NCI-H748 (cell line): ENCODE data around the gene FNIP2.

ENCODE experiments used
- DNase-seq: peaks from one replicate; lab custom pipeline; 2025; ENCODE audit not compliant: unreplicated experiment; lab: John Stamatoyannopoulos, UW

Gene FNIP2

GRCh38 chr4:158760866-158761265 lies 8.0 kb upstream of the FNIP2 start:
- no peak for DNase-seq

GRCh38 chr4:158762553-158762952 lies 6.3 kb upstream of the FNIP2 start:
- no peak for DNase-seq

- DNase-seq: no peak
Measured at GRCh38 chr4:158763462-158763861, 5.4 kb upstream of the FNIP2 start.

- DNase-seq: no peak
Measured at GRCh38 chr4:158766434-158767044, 2.3 kb upstream of the FNIP2 start.

- no peak for DNase-seq
Measured at GRCh38 chr4:158767451-158767850, 1.4 kb upstream of the FNIP2 start.

- DNase-seq: peak; percentile 41
Measured at GRCh38 chr4:158769175-158769921, 522 bp downstream of the FNIP2 start.

GRCh38 chr4:158770671-158771070 lies 1.8 kb downstream of the FNIP2 start:
- no peak for DNase-seq

- no peak for DNase-seq
Measured at GRCh38 chr4:158771776-158772175, 3.0 kb downstream of the FNIP2 start.

GRCh38 chr4:158775091-158775651 lies 6.3 kb downstream of the FNIP2 start:
- DNase-seq: no peak

GRCh38 chr4:158776106-158776505 lies 7.3 kb downstream of the FNIP2 start:
- no peak for DNase-seq

GRCh38 chr4:158777423-158778155 lies 8.8 kb downstream of the FNIP2 start:
- DNase-seq: peak; percentile 6

- DNase-seq: no peak
Measured at GRCh38 chr4:158778156-158778711, 9.4 kb downstream of the FNIP2 start.

- no peak for DNase-seq
Measured at GRCh38 chr4:158778712-158779111, 9.9 kb downstream of the FNIP2 start.

- DNase-seq: no peak
Measured at GRCh38 chr4:158781963-158782362, 13.1 kb downstream of the FNIP2 start.

- no peak for DNase-seq
Measured at GRCh38 chr4:158782551-158783360, 13.9 kb downstream of the FNIP2 start.

- DNase-seq: no peak
Measured at GRCh38 chr4:158783785-158784184, 15.0 kb downstream of the FNIP2 start.

GRCh38 chr4:158785718-158786117 lies 16.9 kb downstream of the FNIP2 start:
- no peak for DNase-seq

GRCh38 chr4:158786121-158786601 lies 17.3 kb downstream of the FNIP2 start:
- DNase-seq: peak; percentile 5

GRCh38 chr4:158786955-158787354 lies 18.1 kb downstream of the FNIP2 start:
- no peak for DNase-seq

GRCh38 chr4:158787709-158788475 lies 19.1 kb downstream of the FNIP2 start:
- no peak for DNase-seq
